Stimulated activated CD8-positive, alpha-beta memory T cell treated with anti-CD3 and anti-CD28 coated beads, Interleukin-12 subunit alpha, Interleukin-12 subunit beta, amount 100 ng/mL, for 1 hour (primary cell): Measurements from ENCODE around the gene EDEM1.
"Not testable (repeated sequence)": the region's sequence is repeated elsewhere in the genome, so short reads cannot be mapped to it uniquely, and the experiment has no call there.

Experiments used
- DNase-seq: peaks from one replicate; pipeline ENCODE4 v3.0.0-alpha.2; 2020; ENCODE audit warnings: low read depth

Gene EDEM1

DNA sequence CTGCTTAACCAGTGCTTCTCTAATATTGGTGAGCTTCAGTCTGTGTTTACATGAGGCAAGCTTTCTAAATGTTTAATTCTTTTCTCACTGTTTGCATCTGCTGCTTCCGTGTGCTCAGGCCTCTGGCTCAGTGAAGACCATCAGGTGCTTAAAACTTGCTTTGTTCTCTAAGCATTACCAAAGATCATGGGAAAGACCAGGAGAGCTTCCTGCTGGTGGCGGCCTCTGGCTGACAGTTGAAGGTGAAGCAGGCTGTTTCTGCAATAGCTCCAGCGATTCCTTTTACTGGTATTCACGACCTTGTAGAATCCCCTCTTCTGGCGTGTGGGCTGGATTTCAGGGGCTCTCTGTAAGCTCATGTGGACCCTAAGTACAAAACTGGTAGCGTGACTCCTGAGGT lies 45.1 kb downstream of the EDEM1 start:
- no peak for DNase-seq

DNA sequence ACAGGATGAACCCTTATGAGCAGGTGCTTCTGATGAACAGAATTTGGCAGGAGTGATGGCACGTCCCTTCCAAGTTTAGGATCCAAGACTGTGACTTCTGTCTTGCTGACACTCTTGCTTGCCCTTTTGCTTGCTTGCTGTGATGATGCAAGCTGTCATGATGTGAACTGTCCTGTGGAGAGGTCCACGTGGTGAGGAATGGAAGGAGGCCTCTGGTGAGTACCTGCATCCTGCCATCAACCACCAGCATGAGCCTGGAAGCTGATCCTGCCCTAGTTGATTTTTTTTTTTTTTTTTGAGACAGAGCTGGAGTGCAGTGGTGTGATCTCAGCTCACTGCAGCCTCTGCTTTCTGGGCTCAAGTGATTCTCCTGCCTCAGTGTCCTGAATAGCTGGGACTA lies 45.5 kb downstream of the EDEM1 start:
- no peak for DNase-seq

DNA sequence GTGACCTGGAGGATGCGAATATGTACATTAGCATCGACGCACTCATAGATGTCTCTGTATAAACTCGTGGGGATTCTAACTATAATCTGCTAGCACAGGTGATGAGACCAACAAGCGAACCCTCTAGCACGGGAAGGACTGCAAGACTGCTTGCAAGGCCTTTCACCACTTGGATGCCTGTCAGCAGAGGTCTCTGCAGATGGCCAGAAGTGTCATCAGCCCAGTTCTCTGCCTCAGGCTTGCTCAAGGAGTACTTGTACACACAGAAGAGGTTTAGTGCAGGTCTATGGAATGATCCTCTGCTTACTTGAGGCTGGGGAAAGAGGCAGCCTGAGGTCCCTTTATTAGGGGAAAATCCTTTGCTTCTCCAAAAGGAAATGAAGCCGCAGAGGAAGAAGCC lies 48.1 kb downstream of the EDEM1 start:
- DNase-seq: no peak

DNA sequence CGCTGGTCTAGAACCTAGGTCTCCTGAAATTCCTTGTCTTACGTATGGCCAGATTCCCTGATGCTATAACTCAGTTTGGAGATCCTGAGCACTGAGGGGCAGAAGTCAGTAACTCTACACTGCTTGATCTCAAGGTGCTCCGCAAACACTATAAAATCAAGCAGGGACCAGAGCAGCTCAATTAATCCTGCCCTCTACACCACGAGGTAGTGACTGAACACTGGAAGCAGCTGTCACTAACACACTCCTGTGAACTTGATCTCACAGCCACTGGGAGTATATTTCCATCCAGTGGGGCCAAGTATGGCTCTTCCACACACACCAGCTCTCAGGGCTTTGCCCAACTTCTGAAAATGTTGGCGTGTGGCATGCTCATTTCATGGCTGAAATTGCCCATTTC lies 51.0 kb downstream of the EDEM1 start:
- DNase-seq: no peak

DNA sequence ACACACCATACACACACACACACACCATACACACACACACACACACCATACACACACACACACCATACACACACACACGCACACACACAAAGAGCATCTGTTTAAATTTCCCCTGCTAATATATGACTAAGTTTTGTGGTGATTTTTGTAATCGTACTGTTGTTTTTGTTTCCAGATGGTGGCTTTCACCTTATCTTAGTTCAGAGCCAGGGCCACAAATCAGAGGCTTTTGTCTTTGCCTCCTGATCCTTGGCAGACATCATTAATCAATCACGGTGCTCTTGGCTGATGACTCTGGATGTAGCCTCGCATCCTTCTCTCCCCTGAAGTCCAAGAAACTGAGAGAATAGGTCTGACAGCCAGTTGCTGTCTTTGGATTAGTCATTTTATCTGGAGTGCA lies 52.1 kb downstream of the EDEM1 start:
- DNase-seq: no peak

DNA sequence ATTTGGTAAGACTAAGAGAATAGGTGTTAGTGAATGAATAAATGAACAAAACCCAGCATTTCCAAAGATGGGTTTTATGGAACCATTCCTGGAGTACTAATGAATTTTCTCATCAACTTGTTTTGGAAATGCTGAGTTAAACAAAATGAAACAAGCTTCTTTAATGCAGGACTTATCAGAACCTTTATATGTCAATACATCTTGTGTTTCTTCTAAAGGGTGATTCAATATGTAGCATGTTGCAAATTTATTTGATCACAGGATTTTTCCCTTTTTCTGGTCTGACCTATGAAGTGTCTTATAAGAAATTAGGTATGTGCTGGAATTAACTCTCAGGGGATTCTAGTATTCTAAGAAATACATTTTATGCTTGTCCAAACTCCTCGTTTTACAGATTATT lies 53.2 kb downstream of the EDEM1 start:
- DNase-seq: no peak

- DNase-seq: not testable (repeated sequence)
Measured at GRCh38 chr3:5242785-5243184, 55.3 kb downstream of the EDEM1 start.

- DNase-seq: no peak
Measured at GRCh38 chr3:5245927-5246326, 58.4 kb downstream of the EDEM1 start.

DNA sequence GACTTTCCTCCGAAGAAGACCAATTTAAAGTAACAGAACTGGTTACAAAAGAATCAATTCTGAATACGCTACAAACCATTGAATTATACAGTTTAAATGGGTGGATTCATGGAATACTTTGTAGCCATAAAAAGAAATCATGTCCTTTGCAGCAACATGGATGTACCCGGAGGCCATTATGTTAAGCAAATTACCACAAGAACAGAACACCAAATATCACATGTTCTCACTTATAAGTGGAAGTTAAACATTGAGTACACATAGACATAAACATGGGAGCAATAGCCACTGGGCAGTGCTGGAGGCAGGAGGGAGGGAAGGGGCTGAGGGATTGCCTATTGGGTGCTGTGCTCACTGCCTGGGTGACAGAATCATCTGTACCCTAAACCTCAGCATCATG lies 61.3 kb downstream of the EDEM1 start:
- DNase-seq: no peak

GRCh38 chr3:5250467-5251195 lies 63.1 kb downstream of the EDEM1 start:
- no peak for DNase-seq

DNA sequence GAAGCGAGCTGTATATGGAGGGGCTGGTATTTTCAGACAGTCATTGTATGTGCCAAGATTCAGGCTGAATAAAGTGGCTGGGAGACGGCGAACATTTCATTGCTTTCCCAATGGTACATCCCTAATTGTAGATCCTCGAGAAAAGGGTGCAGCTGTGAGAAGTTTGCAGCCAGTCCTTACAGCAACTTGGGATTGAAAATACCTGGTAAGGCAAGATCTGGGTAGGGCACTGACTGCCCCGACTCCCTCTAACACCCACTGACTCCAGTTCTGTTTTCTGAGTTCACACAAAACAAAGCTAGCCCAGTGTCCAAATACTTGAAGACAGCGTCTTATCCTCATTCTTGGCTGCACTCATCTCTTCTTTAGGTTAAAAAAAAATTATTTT lies 63.7 kb downstream of the EDEM1 start:
- no peak for DNase-seq

DNA sequence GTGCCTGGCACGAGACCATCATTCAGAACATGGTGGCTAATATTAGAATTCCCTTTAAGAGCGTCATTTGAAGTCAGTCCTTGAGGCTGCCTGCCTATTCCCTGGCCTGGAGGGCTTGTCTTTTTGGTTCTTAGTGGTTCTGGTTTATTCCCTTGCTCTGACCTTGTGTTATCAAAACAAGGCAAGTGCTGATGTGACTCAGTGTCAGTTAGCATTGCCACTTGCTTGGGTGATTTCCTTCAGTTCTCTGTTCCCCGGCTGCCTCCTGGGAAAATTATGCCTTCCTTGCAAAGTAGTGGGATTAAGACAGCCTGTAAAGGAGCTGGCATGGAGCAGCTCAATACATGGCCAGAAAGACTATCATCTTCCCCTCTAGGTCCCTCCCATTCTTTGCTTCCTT lies 64.6 kb downstream of the EDEM1 start:
- DNase-seq: no peak

GRCh38 chr3:5254281-5255048 lies 67.0 kb downstream of the EDEM1 start:
- no peak for DNase-seq

DNA sequence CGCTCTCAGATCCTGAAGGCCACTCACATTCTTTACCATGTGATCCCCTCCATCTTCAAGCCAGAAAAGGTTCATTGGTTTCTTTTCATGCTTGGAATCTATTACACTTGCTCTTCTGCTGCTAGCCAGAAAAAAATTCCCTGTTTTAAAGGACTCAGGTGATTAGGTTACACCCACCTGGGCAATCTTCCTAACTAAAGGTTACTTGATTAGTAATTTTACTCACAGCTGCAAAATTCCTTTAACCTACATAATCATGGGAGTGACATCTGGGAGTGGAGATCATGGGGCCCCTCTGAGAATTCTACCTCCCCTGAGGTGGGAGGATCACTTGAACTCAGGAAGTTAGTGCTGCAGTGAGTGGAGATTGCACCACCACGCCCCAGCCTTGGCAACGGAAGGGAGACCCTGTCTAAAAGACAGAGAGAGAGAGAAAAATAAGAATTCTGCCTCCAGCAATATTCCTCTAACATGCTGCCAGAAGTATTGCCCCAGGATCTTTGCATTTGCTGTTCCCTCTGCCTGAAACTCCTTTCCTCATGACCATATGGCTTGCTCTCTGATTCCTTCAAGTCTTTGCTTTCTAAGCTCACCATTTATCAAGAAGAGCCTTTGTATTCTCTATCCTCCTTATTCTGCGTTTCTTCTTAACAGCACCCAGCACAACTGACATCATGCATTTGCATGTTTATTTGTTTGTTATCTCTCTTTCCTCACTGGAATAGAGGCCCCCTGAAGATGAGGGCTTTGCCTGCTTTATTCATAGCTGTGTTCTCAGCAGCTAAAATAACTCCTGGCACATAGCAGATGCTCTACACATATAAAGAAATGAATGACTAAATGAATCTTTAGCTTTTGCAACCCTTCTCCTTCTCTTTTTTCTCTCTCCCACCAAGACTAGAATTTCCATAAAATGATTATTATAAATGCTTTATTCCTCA lies 68.2 kb downstream of the EDEM1 start:
- no peak for DNase-seq

DNA sequence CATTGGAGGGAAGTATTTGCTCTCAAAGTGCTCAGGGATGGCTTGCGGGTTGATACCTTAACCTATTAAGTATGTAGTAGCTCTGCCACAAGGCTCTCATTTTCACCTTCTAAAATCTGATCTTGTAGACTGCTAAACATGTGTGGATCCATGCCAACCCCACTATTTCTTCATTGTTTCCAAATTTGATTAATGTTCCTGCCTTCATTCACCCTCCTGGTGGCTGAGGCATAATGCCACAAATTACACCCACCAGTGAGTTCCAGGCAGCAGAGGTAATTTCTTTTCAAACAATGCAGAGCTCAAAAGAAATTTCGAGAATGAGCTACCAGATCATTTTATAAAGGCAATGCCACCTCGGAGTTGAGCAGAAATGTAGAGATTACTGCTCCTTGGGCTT lies 71.0 kb downstream of the EDEM1 start:
- DNase-seq: no peak

GRCh38 chr3:5260992-5261501 lies 73.5 kb downstream of the EDEM1 start:
- DNase-seq: no peak

DNA sequence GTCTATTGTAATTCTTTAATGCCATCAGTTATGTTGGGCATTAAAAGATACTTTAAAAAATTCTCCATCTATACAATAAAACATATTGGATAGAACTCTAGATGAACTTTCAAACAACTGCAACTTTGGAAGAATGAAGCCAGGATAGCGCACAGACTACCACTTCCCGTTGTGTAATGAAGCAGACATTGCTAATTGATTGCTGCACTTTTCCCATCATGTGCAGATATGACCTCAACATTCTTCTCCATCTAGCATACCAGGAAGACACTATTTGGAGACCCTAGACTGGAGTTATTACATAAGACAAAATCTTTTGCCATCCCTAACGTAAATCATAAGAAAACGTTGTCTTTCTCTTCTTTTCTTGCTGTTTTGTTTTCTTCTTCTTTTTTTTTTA lies 75.0 kb downstream of the EDEM1 start:
- DNase-seq: no peak

DNA sequence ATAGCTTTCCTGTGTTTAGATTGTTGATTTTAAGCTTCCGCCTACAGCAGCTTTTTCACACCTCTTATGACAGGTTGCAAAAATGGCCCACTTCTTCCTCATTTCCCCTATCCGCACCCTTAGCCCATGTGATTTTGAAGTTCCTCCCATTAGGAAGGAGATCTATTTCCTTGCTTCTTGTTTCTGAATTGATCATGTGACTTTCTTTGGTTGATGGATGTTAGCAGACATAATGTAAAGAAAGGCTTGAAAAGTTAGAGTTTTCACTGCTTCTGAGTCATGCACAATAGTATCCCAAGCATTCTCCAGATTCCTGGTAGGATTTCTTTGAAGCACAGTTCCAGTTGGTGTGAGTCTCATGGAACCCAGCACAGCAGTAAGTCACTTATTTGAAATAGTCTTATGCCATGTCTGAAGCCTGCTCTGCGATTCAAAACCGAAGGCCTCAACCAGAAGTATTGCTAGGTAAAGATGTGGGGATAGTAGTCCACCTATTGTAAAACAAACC lies 76.6 kb downstream of the EDEM1 start:
- DNase-seq: no peak

DNA sequence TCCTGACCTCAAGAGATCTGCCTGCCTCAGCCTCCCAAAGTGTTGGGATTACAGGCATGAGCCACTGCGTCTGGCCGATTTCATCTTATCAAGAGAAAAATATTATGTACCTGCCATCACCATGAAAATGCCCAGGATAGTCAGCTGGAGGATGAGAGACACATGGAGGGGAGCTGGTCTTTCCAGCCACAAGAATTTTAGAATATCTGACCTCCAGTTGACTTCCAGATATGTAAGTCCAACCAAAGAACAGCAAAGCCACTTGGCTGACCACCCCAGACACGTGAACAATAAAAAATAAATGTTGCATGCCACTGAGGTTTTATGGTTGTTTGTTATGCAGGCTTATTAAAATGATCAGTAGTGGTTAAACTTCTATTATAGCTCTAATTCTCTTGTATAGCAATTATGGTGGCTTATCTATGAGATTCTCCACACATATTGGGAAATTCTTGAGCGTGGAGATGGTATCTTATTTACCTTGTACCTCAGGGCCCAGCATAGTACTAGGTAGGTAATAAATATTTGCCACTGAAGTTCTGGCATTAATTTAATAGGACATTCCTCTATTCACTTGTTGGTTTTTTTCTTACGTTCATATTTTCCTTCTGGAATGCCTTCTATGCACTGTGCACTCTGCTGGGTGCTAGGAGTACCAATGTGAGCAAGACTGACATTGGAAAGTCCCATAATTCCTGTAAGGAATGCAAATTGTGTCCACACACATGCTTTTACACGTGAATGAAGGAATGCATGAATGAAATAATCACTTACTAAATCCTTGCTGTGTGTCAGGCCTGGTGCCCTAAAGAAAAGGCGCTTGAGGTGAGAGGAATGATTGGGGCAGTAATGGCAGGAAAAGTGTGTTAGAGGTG lies 77.6 kb downstream of the EDEM1 start:
- DNase-seq: no peak

- no peak for DNase-seq
Measured at GRCh38 chr3:5267252-5267651, 79.7 kb downstream of the EDEM1 start.

- DNase-seq: no peak
Measured at GRCh38 chr3:5267889-5268288, 80.4 kb downstream of the EDEM1 start.
